Fibroblast of the conjunctiva (primary cell): ENCODE results near the gene CARD14.
"Not testable (repeated sequence)": the region's sequence is repeated elsewhere in the genome, so short reads cannot be mapped to it uniquely, and the experiment has no call there.

ENCODE experiments used
- DNase-seq: peaks from one replicate; pipeline ENCODE4 v3.0.0-alpha.2; 2010; ENCODE audit warnings: low read depth

The CARD14 gene

GRCh38 chr17:80147035-80147822, 22.6 kb upstream of the CARD14 start, which contains the start of gene EIF4A3:
TSS of gene EIF4A3 (minus strand) at chr17:80147128. CDS start at chr17:80146961, 167 bp downstream.
- DNase-seq, result peak; percentile 98

- peak; percentile 34 for DNase-seq
Observed at GRCh38 chr17:80151333-80151732, 18.5 kb upstream of the CARD14 start.

- DNase-seq, result no peak
Observed at GRCh38 chr17:80152081-80152702, 17.6 kb upstream of the CARD14 start.

- no peak for DNase-seq
Observed at GRCh38 chr17:80153004-80153403, 16.8 kb upstream of the CARD14 start.

GRCh38 chr17:80154166-80154565, 15.7 kb upstream of the CARD14 start:
- no peak for DNase-seq

GRCh38 chr17:80155600-80155999, 14.2 kb upstream of the CARD14 start:
- not testable (repeated sequence) for DNase-seq

- DNase-seq, result no peak
Observed at GRCh38 chr17:80158846-80159245, 11.0 kb upstream of the CARD14 start.

GRCh38 chr17:80160536-80160935, 9.3 kb upstream of the CARD14 start:
- no peak for DNase-seq

GRCh38 chr17:80163336-80163735, 6.5 kb upstream of the CARD14 start:
- DNase-seq, result no peak

- no peak for DNase-seq
Observed at GRCh38 chr17:80164185-80164584, 5.6 kb upstream of the CARD14 start.

- DNase-seq, result no peak
Observed at GRCh38 chr17:80166446-80166845, 3.4 kb upstream of the CARD14 start.

- no peak for DNase-seq
Observed at GRCh38 chr17:80168371-80168770, 1.5 kb upstream of the CARD14 start.

GRCh38 chr17:80169107-80169506, 723 bp upstream of the CARD14 start:
- DNase-seq, result no peak

- DNase-seq, result no peak
Observed at GRCh38 chr17:80171681-80172080, 1.9 kb downstream of the CARD14 start.

GRCh38 chr17:80173126-80173525, 3.3 kb downstream of the CARD14 start:
- DNase-seq, result no peak

- no peak for DNase-seq
Observed at GRCh38 chr17:80173916-80174315, 4.1 kb downstream of the CARD14 start.

GRCh38 chr17:80176757-80177156, 6.9 kb downstream of the CARD14 start:
- DNase-seq, result no peak

- DNase-seq, result no peak
Observed at GRCh38 chr17:80177986-80178595, 8.3 kb downstream of the CARD14 start.

- DNase-seq, result no peak
Observed at GRCh38 chr17:80180192-80180591, 10.4 kb downstream of the CARD14 start.

GRCh38 chr17:80181431-80181830, 11.6 kb downstream of the CARD14 start:
- no peak for DNase-seq

- DNase-seq, result no peak
Observed at GRCh38 chr17:80182118-80182844, 12.5 kb downstream of the CARD14 start.

GRCh38 chr17:80182845-80183223, 13.0 kb downstream of the CARD14 start:
- no peak for DNase-seq
